H1 (cell line): Measurements from ENCODE around the gene ACTL7A. TPM values are rescaled to one million over a fixed set of nuclear protein-coding genes. Genes with fewer than 3 reads are reported as not detected.

Source experiments
- NANOG ChIP-seq: IDR thresholded peaks from 2 replicates; pipeline ENCODE4 v1.6.1; 2011; ENCODE audit warnings: low read length, low read depth, mild to moderate bottlenecking, inconsistent platforms; ENCODE audit not compliant: insufficient read depth, poor library complexity, severe bottlenecking
- SIX5 ChIP-seq: IDR thresholded peaks from 2 replicates; pipeline ENCODE4 v1.6.1; 2011; ENCODE audit warnings: mild to moderate bottlenecking, low read depth, low read length
- polyA plus RNA-seq, 7 experiments: library from polyadenylated mRNA; depleted of rRNA in 3 of 7; stranded (reverse) in 5 of 7; unstranded in 2 of 7; fragments of >200 nt in 5 of 7; fragments of 200-250 nt in 2 of 7; gene quantifications; 1 replicate in 5 of 7; 2 replicates in 1 of 7; 4 replicates in 1 of 7; pipeline versions ENCODE4 v1.2.1 to v1.2.3, GENCODE V29; 2011 to 2013; ENCODE audit warnings: missing spikeins in 2 of 7, mixed read lengths in 2 of 7
- total RNA-seq: library from RNA; stranded (reverse); fragmentation: NEBNext Ultra II Directional; extraction: Animal tissue kit (Norgen Biotek cat#: 25700); gene quantifications from 2 replicates; pipeline ENCODE4 v1.2.1, GENCODE V29; 2021
- TF ChIP-seq, protein P1 (sequence below): fragments of 300-600 bp; sonication (generic); IDR thresholded peaks from 2 replicates; pipeline ENCODE4 v1.7.1; 2012; ENCODE audit warnings: low read length, moderate library complexity, mild to moderate bottlenecking, inconsistent platforms; ENCODE audit not compliant: insufficient replicate concordance

Gene ACTL7A
- total and polyA plus RNA-seq, 2 of the 8 experiments (the other 6 are each of a cell fraction or from before 2014, with no cell fraction given) = not detected

GRCh38 chr9:108867829-108868228 lies 5.8 kb downstream of the ACTL7A start (continued):
- TF ChIP-seq NANOG (no peak), SIX5 (no peak)
- TF ChIP-seq, protein P1, sequence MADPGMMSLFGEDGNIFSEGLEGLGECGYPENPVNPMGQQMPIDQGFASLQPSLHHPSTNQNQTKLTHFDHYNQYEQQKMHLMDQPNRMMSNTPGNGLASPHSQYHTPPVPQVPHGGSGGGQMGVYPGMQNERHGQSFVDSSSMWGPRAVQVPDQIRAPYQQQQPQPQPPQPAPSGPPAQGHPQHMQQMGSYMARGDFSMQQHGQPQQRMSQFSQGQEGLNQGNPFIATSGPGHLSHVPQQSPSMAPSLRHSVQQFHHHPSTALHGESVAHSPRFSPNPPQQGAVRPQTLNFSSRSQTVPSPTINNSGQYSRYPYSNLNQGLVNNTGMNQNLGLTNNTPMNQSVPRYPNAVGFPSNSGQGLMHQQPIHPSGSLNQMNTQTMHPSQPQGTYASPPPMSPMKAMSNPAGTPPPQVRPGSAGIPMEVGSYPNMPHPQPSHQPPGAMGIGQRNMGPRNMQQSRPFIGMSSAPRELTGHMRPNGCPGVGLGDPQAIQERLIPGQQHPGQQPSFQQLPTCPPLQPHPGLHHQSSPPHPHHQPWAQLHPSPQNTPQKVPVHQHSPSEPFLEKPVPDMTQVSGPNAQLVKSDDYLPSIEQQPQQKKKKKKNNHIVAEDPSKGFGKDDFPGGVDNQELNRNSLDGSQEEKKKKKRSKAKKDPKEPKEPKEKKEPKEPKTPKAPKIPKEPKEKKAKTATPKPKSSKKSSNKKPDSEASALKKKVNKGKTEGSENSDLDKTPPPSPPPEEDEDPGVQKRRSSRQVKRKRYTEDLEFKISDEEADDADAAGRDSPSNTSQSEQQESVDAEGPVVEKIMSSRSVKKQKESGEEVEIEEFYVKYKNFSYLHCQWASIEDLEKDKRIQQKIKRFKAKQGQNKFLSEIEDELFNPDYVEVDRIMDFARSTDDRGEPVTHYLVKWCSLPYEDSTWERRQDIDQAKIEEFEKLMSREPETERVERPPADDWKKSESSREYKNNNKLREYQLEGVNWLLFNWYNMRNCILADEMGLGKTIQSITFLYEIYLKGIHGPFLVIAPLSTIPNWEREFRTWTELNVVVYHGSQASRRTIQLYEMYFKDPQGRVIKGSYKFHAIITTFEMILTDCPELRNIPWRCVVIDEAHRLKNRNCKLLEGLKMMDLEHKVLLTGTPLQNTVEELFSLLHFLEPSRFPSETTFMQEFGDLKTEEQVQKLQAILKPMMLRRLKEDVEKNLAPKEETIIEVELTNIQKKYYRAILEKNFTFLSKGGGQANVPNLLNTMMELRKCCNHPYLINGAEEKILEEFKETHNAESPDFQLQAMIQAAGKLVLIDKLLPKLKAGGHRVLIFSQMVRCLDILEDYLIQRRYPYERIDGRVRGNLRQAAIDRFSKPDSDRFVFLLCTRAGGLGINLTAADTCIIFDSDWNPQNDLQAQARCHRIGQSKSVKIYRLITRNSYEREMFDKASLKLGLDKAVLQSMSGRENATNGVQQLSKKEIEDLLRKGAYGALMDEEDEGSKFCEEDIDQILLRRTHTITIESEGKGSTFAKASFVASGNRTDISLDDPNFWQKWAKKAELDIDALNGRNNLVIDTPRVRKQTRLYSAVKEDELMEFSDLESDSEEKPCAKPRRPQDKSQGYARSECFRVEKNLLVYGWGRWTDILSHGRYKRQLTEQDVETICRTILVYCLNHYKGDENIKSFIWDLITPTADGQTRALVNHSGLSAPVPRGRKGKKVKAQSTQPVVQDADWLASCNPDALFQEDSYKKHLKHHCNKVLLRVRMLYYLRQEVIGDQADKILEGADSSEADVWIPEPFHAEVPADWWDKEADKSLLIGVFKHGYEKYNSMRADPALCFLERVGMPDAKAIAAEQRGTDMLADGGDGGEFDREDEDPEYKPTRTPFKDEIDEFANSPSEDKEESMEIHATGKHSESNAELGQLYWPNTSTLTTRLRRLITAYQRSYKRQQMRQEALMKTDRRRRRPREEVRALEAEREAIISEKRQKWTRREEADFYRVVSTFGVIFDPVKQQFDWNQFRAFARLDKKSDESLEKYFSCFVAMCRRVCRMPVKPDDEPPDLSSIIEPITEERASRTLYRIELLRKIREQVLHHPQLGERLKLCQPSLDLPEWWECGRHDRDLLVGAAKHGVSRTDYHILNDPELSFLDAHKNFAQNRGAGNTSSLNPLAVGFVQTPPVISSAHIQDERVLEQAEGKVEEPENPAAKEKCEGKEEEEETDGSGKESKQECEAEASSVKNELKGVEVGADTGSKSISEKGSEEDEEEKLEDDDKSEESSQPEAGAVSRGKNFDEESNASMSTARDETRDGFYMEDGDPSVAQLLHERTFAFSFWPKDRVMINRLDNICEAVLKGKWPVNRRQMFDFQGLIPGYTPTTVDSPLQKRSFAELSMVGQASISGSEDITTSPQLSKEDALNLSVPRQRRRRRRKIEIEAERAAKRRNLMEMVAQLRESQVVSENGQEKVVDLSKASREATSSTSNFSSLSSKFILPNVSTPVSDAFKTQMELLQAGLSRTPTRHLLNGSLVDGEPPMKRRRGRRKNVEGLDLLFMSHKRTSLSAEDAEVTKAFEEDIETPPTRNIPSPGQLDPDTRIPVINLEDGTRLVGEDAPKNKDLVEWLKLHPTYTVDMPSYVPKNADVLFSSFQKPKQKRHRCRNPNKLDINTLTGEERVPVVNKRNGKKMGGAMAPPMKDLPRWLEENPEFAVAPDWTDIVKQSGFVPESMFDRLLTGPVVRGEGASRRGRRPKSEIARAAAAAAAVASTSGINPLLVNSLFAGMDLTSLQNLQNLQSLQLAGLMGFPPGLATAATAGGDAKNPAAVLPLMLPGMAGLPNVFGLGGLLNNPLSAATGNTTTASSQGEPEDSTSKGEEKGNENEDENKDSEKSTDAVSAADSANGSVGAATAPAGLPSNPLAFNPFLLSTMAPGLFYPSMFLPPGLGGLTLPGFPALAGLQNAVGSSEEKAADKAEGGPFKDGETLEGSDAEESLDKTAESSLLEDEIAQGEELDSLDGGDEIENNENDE = no peak
